ENCODE data around the gene RSRC1. TPM values are rescaled to one million over a fixed set of nuclear protein-coding genes. Genes with fewer than 3 reads are reported as not detected.

The RSRC1 gene
- total and polyA plus RNA-seq, 2 of the 13 experiments (the other 11 are each of a cell fraction or from before 2014, with no cell fraction given) = 4.9 to 63.0 TPM

DNA sequence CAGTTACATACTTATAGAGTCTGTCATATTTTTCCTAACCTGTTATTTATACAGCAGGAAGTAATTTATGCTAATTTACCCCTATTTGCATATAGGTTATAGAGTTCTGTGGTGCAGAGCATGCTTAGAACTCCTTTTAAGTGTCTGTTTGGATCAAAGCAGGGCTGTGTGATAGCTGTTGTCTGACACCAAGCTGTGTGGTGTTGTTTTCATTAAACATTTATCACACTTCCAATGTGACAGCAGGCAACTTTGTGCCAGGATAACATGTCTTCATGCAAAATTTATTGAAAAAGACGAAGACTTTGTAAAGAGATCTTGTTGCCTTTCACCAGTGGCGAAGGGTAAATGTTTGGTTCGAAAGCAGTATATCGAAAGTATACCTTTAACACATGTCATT, 100.2 kb downstream of the RSRC1 start:
- no peak for DNase-seq (ENCODE audit: low spot score)
- H3K27ac ChIP-seq (ENCODE audit: extremely low read length, insufficient read depth, low read length) = no peak overlapping the region
- intact Hi-C loops (cut with micrococcal nuclease; ENCODE audit: unreplicated experiment) (no loop called here), in situ Hi-C loops (cut with HindIII; ENCODE audit: extremely low pct_ligation_motif_present, low pct_unique_long_range_greater_than_20kb) (no loop called here)
- ChIA-PET POLR2A (no interaction called here), CTCF (ENCODE audit: low intra/inter-chr PET ratio, low total read pairs) (no interaction called here)
- no peaks in the 10 kb centered on the region; a peak in 1 of 5 replicates for H3K27me3 ChIP-seq (ENCODE audit: control insufficient read depth in 1 of 2, insufficient read depth in 2 of 2, low read length in 2 of 2)
- H3K4me2 ChIP-seq (ENCODE audit: low read depth, low read length) = no peak overlapping the region
- H3K4me1 ChIP-seq (ENCODE audit: insufficient read depth, low read length) = no peaks in the 10 kb centered on the region
- no peaks in the 10 kb centered on the region for H4K20me1 ChIP-seq (ENCODE audit: insufficient read depth, low read length)
- H3K4me3 ChIP-seq (replicated peaks in 1 of 3; ENCODE audit: insufficient read depth in 1 of 3, low read depth in 2 of 3, low read length in 3 of 3) = no peak overlapping the region
- H3K79me2 ChIP-seq (ENCODE audit: insufficient read depth, low read length) = no peaks in the 10 kb centered on the region
- TF ChIP-seq, protein P1, sequence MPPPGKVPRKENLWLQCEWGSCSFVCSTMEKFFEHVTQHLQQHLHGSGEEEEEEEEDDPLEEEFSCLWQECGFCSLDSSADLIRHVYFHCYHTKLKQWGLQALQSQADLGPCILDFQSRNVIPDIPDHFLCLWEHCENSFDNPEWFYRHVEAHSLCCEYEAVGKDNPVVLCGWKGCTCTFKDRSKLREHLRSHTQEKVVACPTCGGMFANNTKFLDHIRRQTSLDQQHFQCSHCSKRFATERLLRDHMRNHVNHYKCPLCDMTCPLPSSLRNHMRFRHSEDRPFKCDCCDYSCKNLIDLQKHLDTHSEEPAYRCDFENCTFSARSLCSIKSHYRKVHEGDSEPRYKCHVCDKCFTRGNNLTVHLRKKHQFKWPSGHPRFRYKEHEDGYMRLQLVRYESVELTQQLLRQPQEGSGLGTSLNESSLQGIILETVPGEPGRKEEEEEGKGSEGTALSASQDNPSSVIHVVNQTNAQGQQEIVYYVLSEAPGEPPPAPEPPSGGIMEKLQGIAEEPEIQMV (CRISPR knock-in tag; IDR thresholded peaks at IDR 0.05; ENCODE audit: low read depth) = no peak
- H2AFZ ChIP-seq (ENCODE audit: low read length) = no peak overlapping the region
- H3K9ac ChIP-seq (ENCODE audit: insufficient read depth, low read depth, low read length) = no peak overlapping the region
- H3K9me3 ChIP-seq (ENCODE audit: low read length) = no peaks in the 10 kb centered on the region
- 86% methylated on average over 4 of the region's 4 CpGs for WGBS (ENCODE audit: low lambda C conversion rate)
- no peaks in the 10 kb centered on the region for H3K36me3 ChIP-seq (replicated peaks in 1 of 2; ENCODE audit: control insufficient read depth in 1 of 2, insufficient read depth in 2 of 2, low read length in 2 of 2)
- BruUV-seq (replicated peaks) = no TSS peak
- FAIRE-seq = no peak
- ATAC-seq = no peak

DNA sequence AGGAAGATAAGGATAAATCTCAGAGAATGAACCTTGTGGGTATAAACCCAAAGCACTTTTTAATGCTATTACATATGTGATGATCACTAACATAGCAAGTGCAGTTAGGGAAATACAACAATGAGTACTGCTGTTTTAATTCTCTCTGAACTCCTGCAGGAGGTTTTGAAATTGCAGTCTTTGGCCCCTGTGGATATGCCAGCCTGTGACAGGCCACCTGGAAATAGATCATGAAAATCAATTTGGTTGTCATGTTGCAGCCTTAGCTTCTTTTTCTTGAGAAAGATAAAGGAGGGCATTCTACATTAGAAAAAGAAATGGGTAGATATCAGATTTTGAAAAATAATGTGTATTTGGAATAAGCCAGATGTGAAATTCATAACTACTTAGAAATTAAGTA, 103.6 kb downstream of the RSRC1 start:
- no peak for ATAC-seq
- CTCF ChIA-PET (ENCODE audit: low intra/inter-chr PET ratio, low total read pairs) = no interaction called here

More for the DNA sequence above, 103.6 kb downstream of the RSRC1 start:
- in situ Hi-C loops (cut with HindIII; ENCODE audit: extremely low pct_ligation_motif_present, low pct_unique_long_range_greater_than_20kb) (no loop called here), intact Hi-C loops (cut with micrococcal nuclease; ENCODE audit: unreplicated experiment) (no loop called here)
- H2AFZ ChIP-seq (ENCODE audit: low read length) = no peak overlapping the region
- H3K4me3 ChIP-seq (replicated peaks in 1 of 3; ENCODE audit: insufficient read depth in 1 of 3, low read depth in 2 of 3, low read length in 3 of 3) = no peak overlapping the region
- no peak overlapping the region for H3K9ac ChIP-seq (ENCODE audit: insufficient read depth, low read depth, low read length)
- no peak for FAIRE-seq
- no peak for DNase-seq (ENCODE audit: low spot score)
- BruUV-seq (replicated peaks) = no TSS peak
- no peaks in the 10 kb centered on the region; a peak in 1 of 5 replicates for H3K27me3 ChIP-seq (ENCODE audit: control insufficient read depth in 1 of 2, insufficient read depth in 2 of 2, low read length in 2 of 2)
- TF ChIP-seq ZNF761 (CRISPR knock-in tag; conservative IDR thresholded peaks at IDR 0.05) (no peak), SMAD3 (CRISPR knock-in tag; IDR thresholded peaks at IDR 0.05) (no peak), ETV5 (CRISPR knock-in tag; IDR thresholded peaks at IDR 0.05; ENCODE audit: borderline replicate concordance) (no peak), ZNF878 (CRISPR knock-in tag; IDR thresholded peaks at IDR 0.05) (no peak)
- TF ChIP-seq, protein P2, sequence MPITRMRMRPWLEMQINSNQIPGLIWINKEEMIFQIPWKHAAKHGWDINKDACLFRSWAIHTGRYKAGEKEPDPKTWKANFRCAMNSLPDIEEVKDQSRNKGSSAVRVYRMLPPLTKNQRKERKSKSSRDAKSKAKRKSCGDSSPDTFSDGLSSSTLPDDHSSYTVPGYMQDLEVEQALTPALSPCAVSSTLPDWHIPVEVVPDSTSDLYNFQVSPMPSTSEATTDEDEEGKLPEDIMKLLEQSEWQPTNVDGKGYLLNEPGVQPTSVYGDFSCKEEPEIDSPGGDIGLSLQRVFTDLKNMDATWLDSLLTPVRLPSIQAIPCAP (CRISPR knock-in tag; IDR thresholded peaks at IDR 0.05; ENCODE audit: low read depth) = no peak
- H3K36me3 ChIP-seq (replicated peaks in 1 of 2; ENCODE audit: control insufficient read depth in 1 of 2, insufficient read depth in 2 of 2, low read length in 2 of 2) = no peaks in the 10 kb centered on the region
- no peaks in the 10 kb centered on the region for H3K79me2 ChIP-seq (ENCODE audit: insufficient read depth, low read length)
- H3K27ac ChIP-seq (ENCODE audit: extremely low read length, insufficient read depth, low read length) = no peak overlapping the region
- POLR2A ChIA-PET = no interaction called here
- H3K4me2 ChIP-seq (ENCODE audit: low read depth, low read length) = no peak overlapping the region
- H4K20me1 ChIP-seq (ENCODE audit: insufficient read depth, low read length) = no peaks in the 10 kb centered on the region
- no peaks in the 10 kb centered on the region for H3K4me1 ChIP-seq (ENCODE audit: insufficient read depth, low read length)
- H3K9me3 ChIP-seq (ENCODE audit: low read length) = no peaks in the 10 kb centered on the region

All from HepG2 (cell line).